HepG2 (cell line): ENCODE data around the gene ALOX12. TPM values are rescaled to one million over a fixed set of nuclear protein-coding genes. Genes with fewer than 3 reads are reported as not detected.
A peak's percentile ranks its signal among the peaks of the same experiment; 100 is the strongest.

Source experiments
- DMAP1 ChIP-seq: IDR thresholded peaks from 2 replicates; pipeline ENCODE4 v1.6.1; 2016
- IRF2 ChIP-seq: IDR thresholded peaks from 2 replicates; pipeline ENCODE4 v1.6.1; 2018; ENCODE audit warnings: missing genetic modification reagents, missing compliant biosample characterization
- KDM3A ChIP-seq: IDR thresholded peaks from 2 replicates; pipeline ENCODE4 v1.6.1; 2018; ENCODE audit warnings: low read depth, missing compliant biosample characterization
- NAIF1 ChIP-seq: sonication (generic); formaldehyde crosslinking; IDR thresholded peaks from 2 replicates; pipeline ENCODE4 v1.5.0; 2020; ENCODE audit warnings: mild to moderate bottlenecking, missing genetic modification reagents, borderline replicate concordance
- NR2F1 ChIP-seq, 2 experiments: fragments of 450-650 bp in 1 of 2; formaldehyde crosslinking in 1 of 2; IDR thresholded peaks; 2 replicates each; pipeline versions ENCODE4 v1.5.0 to v1.6.1; 2016 to 2020; ENCODE audit warnings: mild to moderate bottlenecking in 1 of 2, missing compliant biosample characterization in 1 of 2, missing genetic modification reagents in 1 of 2, moderate library complexity in 1 of 2
- SALL1 ChIP-seq: sonication (generic); formaldehyde crosslinking; IDR thresholded peaks from 2 replicates; pipeline ENCODE4 v1.8.0; 2022; ENCODE audit warnings: mild to moderate bottlenecking, missing genetic modification reagents
- TCF12 ChIP-seq, 2 experiments: fragments of 450-650 bp in 1 of 2; sonication (generic) in 1 of 2; formaldehyde crosslinking in 1 of 2; IDR thresholded peaks; 2 replicates each; pipeline versions ENCODE4 v1.6.1 to v1.8.0; 2017 to 2022; ENCODE audit warnings: antibody characterized with exemption in 1 of 2, mild to moderate bottlenecking in 1 of 2, missing genetic modification reagents in 1 of 2, moderate library complexity in 1 of 2
- TFAP4 ChIP-seq: sonication (generic); IDR thresholded peaks from 2 replicates; pipeline ENCODE4 v1.6.1; 2016; ENCODE audit warnings: low read depth, borderline replicate concordance
- THRA ChIP-seq: sonication (generic); formaldehyde crosslinking; IDR thresholded peaks from 2 replicates; pipeline ENCODE4 v1.4.0; 2020; ENCODE audit warnings: missing genetic modification reagents, borderline replicate concordance
- ZBTB1 ChIP-seq: sonication (generic); formaldehyde crosslinking; IDR thresholded peaks from 2 replicates; pipeline ENCODE4 v1.4.0; 2020; ENCODE audit warnings: missing genetic modification reagents, borderline replicate concordance
- ZMAT3 ChIP-seq: sonication (generic); formaldehyde crosslinking; conservative IDR thresholded peaks from 2 replicates; pipeline ENCODE4 v1.7.0; 2021; ENCODE audit warnings: missing genetic modification reagents
- ZNF317 ChIP-seq: sonication (generic); formaldehyde crosslinking; IDR thresholded peaks from 2 replicates; pipeline ENCODE4 v1.5.0; 2020; ENCODE audit warnings: mild to moderate bottlenecking, missing genetic modification reagents
- ZNF496 ChIP-seq: sonication (generic); formaldehyde crosslinking; IDR thresholded peaks from 2 replicates; pipeline ENCODE4 v1.8.1; 2023; ENCODE audit warnings: mild to moderate bottlenecking, moderate library complexity, missing genetic modification reagents; ENCODE audit not compliant: insufficient replicate concordance
- ZNF574 ChIP-seq: sonication (generic); formaldehyde crosslinking; IDR thresholded peaks from 2 replicates; pipeline ENCODE4 v1.4.0; 2020; ENCODE audit warnings: missing genetic modification reagents
- polyA plus RNA-seq, 8 experiments: library from polyadenylated mRNA; depleted of rRNA in 3 of 8; stranded (reverse) in 7 of 8; unstranded in 1 of 8; fragments of >200 nt; fragmentation: Illumina TruSeq in 4 of 8; extraction: Trizol in 4 of 8; gene quantifications; 2 replicates each; pipeline versions ENCODE4 v1.2.1 to v1.2.3, GENCODE V29; 2011 to 2016; ENCODE audit warnings: low read depth in 4 of 8, missing spikeins in 1 of 8, mixed read lengths in 1 of 8; ENCODE audit not compliant: insufficient read depth in 1 of 8
- total RNA-seq, 5 experiments: library from RNA; depleted of rRNA; stranded (reverse); fragments of >200 nt; fragmentation: Illumina TruSeq; extraction: Trizol; gene quantifications; 2 replicates each; pipeline ENCODE4 v1.2.3, GENCODE V29; 2016; ENCODE audit warnings: low read depth in 1 of 5
- TF ChIP-seq, protein P1 (sequence below): sonication (generic); formaldehyde crosslinking; IDR thresholded peaks from 2 replicates; pipeline ENCODE4 v1.5.1; 2020; ENCODE audit warnings: missing genetic modification reagents, mild to moderate bottlenecking, borderline replicate concordance
- TF ChIP-seq, protein P2 (sequence below): sonication (generic); formaldehyde crosslinking; IDR thresholded peaks from 2 replicates; pipeline ENCODE4 v1.8.0; 2022; ENCODE audit warnings: mild to moderate bottlenecking, missing genetic modification reagents, moderate library complexity
- TF ChIP-seq, protein P3 (sequence below): sonication (generic); formaldehyde crosslinking; IDR thresholded peaks from 2 replicates; pipeline ENCODE4 v1.5.1; 2020; ENCODE audit warnings: missing genetic modification reagents, mild to moderate bottlenecking, borderline replicate concordance
- TF ChIP-seq, protein P4 (sequence below): IDR thresholded peaks from 2 replicates; pipeline ENCODE4 v1.6.1; 2016; ENCODE audit warnings: mild to moderate bottlenecking, missing biosample characterization, missing genetic modification reagents

Gene ALOX12
- total and polyA plus RNA-seq, 2 of the 13 experiments (the other 11 are each of a cell fraction or from before 2014, with no cell fraction given) = not detected

DNA sequence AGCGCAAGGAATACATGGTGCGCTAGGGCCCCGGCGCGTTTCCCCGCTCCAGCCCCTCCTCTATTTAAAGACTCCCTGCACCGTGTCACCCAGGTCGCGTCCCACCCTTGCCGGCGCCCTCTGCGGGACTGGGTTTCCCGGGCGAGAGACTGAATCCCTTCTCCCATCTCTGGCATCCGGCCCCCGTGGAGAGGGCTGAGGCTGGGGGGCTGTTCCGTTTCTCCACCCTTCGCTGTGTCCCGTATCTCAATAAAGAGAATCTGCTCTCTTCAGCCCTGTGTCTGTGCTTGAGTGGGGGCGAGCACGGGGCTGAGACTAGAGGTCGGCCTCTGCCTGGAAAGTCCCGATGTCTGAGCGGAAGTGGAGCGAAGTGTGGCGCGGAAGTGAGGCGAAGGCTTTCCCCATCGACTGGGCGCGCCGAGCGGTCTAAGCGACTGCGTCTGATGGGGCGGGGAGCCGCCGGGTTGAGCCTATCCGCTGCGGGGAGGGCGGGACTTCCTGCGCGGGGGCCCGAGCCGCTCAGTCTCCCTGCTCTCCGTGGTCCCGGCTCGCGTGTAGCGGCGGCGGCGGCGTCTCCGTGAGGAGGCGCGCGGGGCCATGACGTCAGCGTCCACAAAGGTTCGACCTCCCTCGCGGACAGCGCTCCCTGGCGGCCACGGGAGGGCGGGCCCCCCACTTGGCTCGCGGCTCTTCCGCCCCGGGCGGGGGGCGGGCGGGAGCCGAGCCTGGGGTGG, 18.6 kb downstream of the ALOX12 start (continued):
- TF ChIP-seq ZNF496 (CRISPR knock-in tag) = no peak
- TF ChIP-seq THRA (CRISPR knock-in tag) = no peak
- TF ChIP-seq ZMAT3 = peak; percentile 97
- peak; percentile 58; the same call in 1 of the 2 replicates for TF ChIP-seq IRF2 (CRISPR knock-in tag)
- peak; percentile 91 for TF ChIP-seq ZNF574
- TF ChIP-seq, protein P1, sequence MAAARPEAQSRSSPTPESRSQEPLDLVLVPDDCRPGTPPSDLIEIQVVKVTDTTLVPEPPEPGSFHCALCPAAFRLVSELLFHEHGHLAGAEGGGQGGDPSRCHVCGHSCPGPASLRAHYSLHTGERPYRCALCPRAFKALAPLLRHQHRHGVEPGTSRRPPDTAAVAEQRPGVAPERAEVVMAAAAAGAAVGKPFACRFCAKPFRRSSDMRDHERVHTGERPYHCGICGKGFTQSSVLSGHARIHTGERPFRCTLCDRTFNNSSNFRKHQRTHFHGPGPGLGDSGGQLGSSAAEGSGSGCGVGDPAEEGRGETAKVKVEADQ (CRISPR knock-in tag) = peak; percentile 61; the same call in 1 of the 2 replicates
- TF ChIP-seq, protein P2, sequence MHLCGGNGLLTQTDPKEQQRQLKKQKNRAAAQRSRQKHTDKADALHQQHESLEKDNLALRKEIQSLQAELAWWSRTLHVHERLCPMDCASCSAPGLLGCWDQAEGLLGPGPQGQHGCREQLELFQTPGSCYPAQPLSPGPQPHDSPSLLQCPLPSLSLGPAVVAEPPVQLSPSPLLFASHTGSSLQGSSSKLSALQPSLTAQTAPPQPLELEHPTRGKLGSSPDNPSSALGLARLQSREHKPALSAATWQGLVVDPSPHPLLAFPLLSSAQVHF (CRISPR knock-in tag) = no peak
- TF ChIP-seq NAIF1 (CRISPR knock-in tag) = 0 out of 2 replicates have a peak, but pooled peaks have one; percentile 56
- TF ChIP-seq SALL1 (CRISPR knock-in tag) = peak; percentile 81
- TF ChIP-seq TCF12 (IDR thresholded peaks at IDR 0.05) = no peak
- TF ChIP-seq TCF12 (CRISPR knock-in tag; IDR thresholded peaks at IDR 0.05) = no peak; the same call in 1 of the 2 replicates
- no peak for TF ChIP-seq ZBTB1 (CRISPR knock-in tag)
- TF ChIP-seq TFAP4 = 0 out of 2 replicates have a peak, but pooled peaks have one; percentile 2
- peak; percentile 89; the same call in 1 of the 2 replicates for TF ChIP-seq KDM3A (CRISPR knock-in tag)
- 0 out of 2 replicates have a peak, but pooled peaks have one; percentile 41 for TF ChIP-seq ZNF317 (CRISPR knock-in tag)
- TF ChIP-seq, protein P3, sequence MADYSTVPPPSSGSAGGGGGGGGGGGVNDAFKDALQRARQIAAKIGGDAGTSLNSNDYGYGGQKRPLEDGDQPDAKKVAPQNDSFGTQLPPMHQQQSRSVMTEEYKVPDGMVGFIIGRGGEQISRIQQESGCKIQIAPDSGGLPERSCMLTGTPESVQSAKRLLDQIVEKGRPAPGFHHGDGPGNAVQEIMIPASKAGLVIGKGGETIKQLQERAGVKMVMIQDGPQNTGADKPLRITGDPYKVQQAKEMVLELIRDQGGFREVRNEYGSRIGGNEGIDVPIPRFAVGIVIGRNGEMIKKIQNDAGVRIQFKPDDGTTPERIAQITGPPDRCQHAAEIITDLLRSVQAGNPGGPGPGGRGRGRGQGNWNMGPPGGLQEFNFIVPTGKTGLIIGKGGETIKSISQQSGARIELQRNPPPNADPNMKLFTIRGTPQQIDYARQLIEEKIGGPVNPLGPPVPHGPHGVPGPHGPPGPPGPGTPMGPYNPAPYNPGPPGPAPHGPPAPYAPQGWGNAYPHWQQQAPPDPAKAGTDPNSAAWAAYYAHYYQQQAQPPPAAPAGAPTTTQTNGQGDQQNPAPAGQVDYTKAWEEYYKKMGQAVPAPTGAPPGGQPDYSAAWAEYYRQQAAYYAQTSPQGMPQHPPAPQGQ (CRISPR knock-in tag) = peak; percentile 78; the same call in 1 of the 2 replicates
- TF ChIP-seq NR2F1 (CRISPR knock-in tag; IDR thresholded peaks at IDR 0.05) = no peak
- TF ChIP-seq, protein P4, sequence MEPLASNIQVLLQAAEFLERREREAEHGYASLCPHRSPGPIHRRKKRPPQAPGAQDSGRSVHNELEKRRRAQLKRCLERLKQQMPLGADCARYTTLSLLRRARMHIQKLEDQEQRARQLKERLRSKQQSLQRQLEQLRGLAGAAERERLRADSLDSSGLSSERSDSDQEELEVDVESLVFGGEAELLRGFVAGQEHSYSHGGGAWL (CRISPR knock-in tag) = peak; percentile 51; the same call in 1 of the 2 replicates
- TF ChIP-seq DMAP1 (CRISPR knock-in tag) = no peak; the same call in 1 of the 2 replicates
